ENCODE measurements around the gene NSG2. TPM values are rescaled to one million over a fixed set of nuclear protein-coding genes. Genes with fewer than 3 reads are reported as not detected.

Gene NSG2
- total and polyA plus RNA-seq, 2 donors (not counting 1 experiment from before 2014, with no cell fraction given) = not detected

GRCh38 chr5:174053905-174054304, 8.4 kb downstream of the NSG2 start:
- intact Hi-C loops (cut with micrococcal nuclease) = no loop called here
- ChIA-PET POLR2A (no interaction called here), CTCF (no interaction called here)
- Histone ChIP-seq H3K79me2 (ENCODE audit: control insufficient read depth, insufficient read depth, low read length) (no peaks in the 10 kb centered on the region), H3K27ac (ENCODE audit: low read length in 2 of 2) (no peak overlapping the region), H3K27me3 (replicated peaks in 1 of 4; ENCODE audit: control extremely low read depth in 1 of 4, control insufficient read depth in 3 of 4, insufficient read depth in 4 of 4, low read length in 3 of 4) (peaks cover 0 to 10% (median 3%) of the 10 kb centered on the region in 4 experiments), H3K9ac (ENCODE audit: low read length) (no peak overlapping the region), H3K4me2 (replicated peaks; ENCODE audit: low read depth, low read length, poor library complexity, severe bottlenecking) (no peak overlapping the region), H3K9me3 (ENCODE audit: control extremely low read depth in 1 of 3, control insufficient read depth in 2 of 3, insufficient read depth in 1 of 3, low read length in 2 of 3) (no peaks in the 10 kb centered on the region), H3K36me3 (replicated peaks in 1 of 2; ENCODE audit: control extremely low read depth in 1 of 2, control insufficient read depth in 1 of 2, extremely low read depth in 1 of 2, insufficient read depth in 2 of 2, low read length in 1 of 2) (no peaks in the 10 kb centered on the region), H3K4me1 (ENCODE audit: control insufficient read depth in 2 of 2, insufficient read depth in 2 of 2, low read length in 2 of 2) (no peaks in the 10 kb centered on the region), H2AFZ (ENCODE audit: insufficient read depth, low read depth, low read length, poor library complexity, severe bottlenecking) (no peak overlapping the region), H4K20me1 (ENCODE audit: control insufficient read depth, insufficient read depth, low read length, poor library complexity, severe bottlenecking) (no peaks in the 10 kb centered on the region), H3K4me3 (ENCODE audit: control extremely low read depth in 1 of 5, extremely low read depth in 1 of 5, insufficient read depth in 1 of 5, low read depth in 2 of 5, low read length in 4 of 5) (no peak overlapping the region)
- no peak for ATAC-seq (ENCODE audit: low read depth)
- no peak for DNase-seq
- Mint-ChIP-seq H3K4me1 (no peaks in the 10 kb centered on the region), H3K9me3 (ENCODE audit: insufficient read depth) (no peaks in the 10 kb centered on the region), H3K27me3 (peaks cover 14% of the 10 kb centered on the region), H3K4me3 (no peak overlapping the region), H3K27ac (no peak overlapping the region)
- WGBS (ENCODE audit: insufficient coverage) = no CpG with 5 or more reads among the region's 3 CpGs
- TF ChIP-seq CTCF (IDR thresholded peaks at IDR 0.05) = no peak

GRCh38 chr5:174056064-174056847, 10.8 kb downstream of the NSG2 start:
- no peak overlapping the region for H3K4me3 Mint-ChIP-seq
- H3K36me3 ChIP-seq (replicated peaks in 1 of 2; ENCODE audit: control extremely low read depth in 1 of 2, control insufficient read depth in 1 of 2, extremely low read depth in 1 of 2, insufficient read depth in 2 of 2, low read length in 1 of 2) = no peaks in the 10 kb centered on the region
- H3K79me2 ChIP-seq (ENCODE audit: control insufficient read depth, insufficient read depth, low read length) = no peaks in the 10 kb centered on the region
- H3K27ac Mint-ChIP-seq = no peak overlapping the region
- ATAC-seq (ENCODE audit: low read depth) = no peak
- TF ChIP-seq CTCF (IDR thresholded peaks at IDR 0.05) (no peak), EZH2 (IDR thresholded peaks at IDR 0.05; ENCODE audit: borderline replicate concordance, insufficient read depth, low read depth, low read length, poor library complexity, severe bottlenecking) (no peak)
- no CpG with 5 or more reads among the region's 4 CpGs for WGBS (ENCODE audit: insufficient coverage)
- no peaks in the 10 kb centered on the region for H4K20me1 ChIP-seq (ENCODE audit: control insufficient read depth, insufficient read depth, low read length, poor library complexity, severe bottlenecking)
- H3K27me3 Mint-ChIP-seq = peaks cover 12% of the 10 kb centered on the region
- no peaks in the 10 kb centered on the region for H3K9me3 Mint-ChIP-seq (ENCODE audit: insufficient read depth)
- intact Hi-C loops (cut with micrococcal nuclease) = no loop called here
- DNase-seq = no peak
- H3K4me3 ChIP-seq (ENCODE audit: control extremely low read depth in 1 of 5, extremely low read depth in 1 of 5, insufficient read depth in 1 of 5, low read depth in 2 of 5, low read length in 4 of 5) = no peak overlapping the region
- no peaks in the 10 kb centered on the region for H3K9me3 ChIP-seq (ENCODE audit: control extremely low read depth in 1 of 3, control insufficient read depth in 2 of 3, insufficient read depth in 1 of 3, low read length in 2 of 3)
- no peak overlapping the region for H3K4me2 ChIP-seq (replicated peaks; ENCODE audit: low read depth, low read length, poor library complexity, severe bottlenecking)
- CTCF ChIA-PET = interaction anchor here (0.9 kb wide), 1 partner anchor 438 kb away, joined by 3 read pairs; no protein-coding TSS in a partner anchor
- H3K4me1 ChIP-seq (ENCODE audit: control insufficient read depth in 2 of 2, insufficient read depth in 2 of 2, low read length in 2 of 2) = no peaks in the 10 kb centered on the region
- H3K27me3 ChIP-seq (replicated peaks in 1 of 4; ENCODE audit: control extremely low read depth in 1 of 4, control insufficient read depth in 3 of 4, insufficient read depth in 4 of 4, low read length in 3 of 4) = peaks cover 0 to 7% (median 3%) of the 10 kb centered on the region in 4 experiments
- H3K9ac ChIP-seq (ENCODE audit: low read length) = no peak overlapping the region
- no peaks in the 10 kb centered on the region for H3K4me1 Mint-ChIP-seq
- H2AFZ ChIP-seq (ENCODE audit: insufficient read depth, low read depth, low read length, poor library complexity, severe bottlenecking) = no peak overlapping the region
- POLR2A ChIA-PET = no interaction called here
- no peak overlapping the region for H3K27ac ChIP-seq (ENCODE audit: low read length in 2 of 2)

Data from B cell (primary cell).